Hematopoietic multipotent progenitor cell treated with erythropoietin and hydrocortisone succinate and interleukin-3 and kit ligand, for 15 days (in vitro differentiated cells): ENCODE measurements around the gene ZSWIM7.

Experiments used
- DNase-seq: peaks from one replicate; pipeline ENCODE4 v3.0.0-alpha.2; 2015; ENCODE audit warnings: low spot score

ZSWIM7 gene

GRCh38 chr17:15929941-15930340 lies 69.6 kb downstream of the ZSWIM7 start:
- DNase-seq, result no peak

DNA sequence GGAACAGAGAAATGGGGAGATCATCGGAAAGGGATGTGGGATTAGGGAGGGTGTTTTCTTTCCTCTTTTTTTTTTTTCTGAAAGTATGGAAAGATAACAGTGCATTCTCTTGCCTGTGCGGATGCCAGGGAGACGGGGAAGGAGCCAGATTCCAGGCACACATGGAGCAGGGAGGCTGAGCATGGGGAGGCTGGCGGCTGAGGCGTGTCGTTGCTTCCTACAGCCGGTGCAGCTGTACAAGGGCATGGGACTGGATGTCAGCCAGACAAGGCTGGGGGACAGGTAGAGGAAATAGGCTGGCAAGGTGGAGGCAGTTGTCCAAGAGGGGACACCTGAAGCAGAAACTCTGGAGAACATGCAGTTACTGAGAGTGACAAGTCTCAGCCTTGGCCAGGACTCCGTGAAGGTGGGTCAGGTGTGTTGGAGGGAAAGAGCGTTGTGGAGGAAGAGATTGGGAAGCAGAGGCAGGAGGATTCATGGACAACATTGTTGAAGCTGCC lies 71.2 kb downstream of the ZSWIM7 start:
- DNase-seq, result no peak
